GM18868 (cell line): Measurements from ENCODE around the gene RRAS2.
"Not testable (repeated sequence)": the region's sequence is repeated elsewhere in the genome, so short reads cannot be mapped to it uniquely, and the experiment has no call there.

Experiments
- ATAC-seq: cut with Tn5 transposase; IDR thresholded peaks from one replicate; pipeline ENCODE4 v1.9.1; 2021; ENCODE audit warnings: mild to moderate bottlenecking, moderate library complexity; ENCODE audit not compliant: unreplicated experiment

RRAS2 gene

GRCh38 chr11:14308897-14309387 is 50.0 kb downstream of the RRAS2 start:
- ATAC-seq = peak; percentile 37

GRCh38 chr11:14308114-14308896 is 50.7 kb downstream of the RRAS2 start:
- peak; percentile 52 for ATAC-seq

GRCh38 chr11:14306481-14306880 is 52.5 kb downstream of the RRAS2 start:
- ATAC-seq = no peak

GRCh38 chr11:14305649-14306048 is 53.3 kb downstream of the RRAS2 start:
- no peak for ATAC-seq

GRCh38 chr11:14304601-14305000 is 54.4 kb downstream of the RRAS2 start:
- ATAC-seq = no peak

- peak; percentile 91 for ATAC-seq
Observed at GRCh38 chr11:14300661-14301304, 58.2 kb downstream of the RRAS2 start.

- ATAC-seq = no peak
Observed at GRCh38 chr11:14299921-14300320, 59.1 kb downstream of the RRAS2 start.

GRCh38 chr11:14290422-14290821 is 68.6 kb downstream of the RRAS2 start:
- no peak for ATAC-seq

- ATAC-seq = no peak
Observed at GRCh38 chr11:14288189-14288935, 70.6 kb downstream of the RRAS2 start.

GRCh38 chr11:14278869-14279268 is 80.1 kb downstream of the RRAS2 start:
- not testable (repeated sequence) for ATAC-seq

GRCh38 chr11:14275076-14275475 is 83.9 kb downstream of the RRAS2 start:
- ATAC-seq = no peak

GRCh38 chr11:14273895-14274294 is 85.1 kb downstream of the RRAS2 start:
- ATAC-seq = no peak

GRCh38 chr11:14270690-14271542 is 88.1 kb downstream of the RRAS2 start:
- ATAC-seq = peak; percentile 61

GRCh38 chr11:14269692-14270573 is 89.0 kb downstream of the RRAS2 start:
- ATAC-seq = peak; percentile 56

GRCh38 chr11:14267861-14268635 is 90.9 kb downstream of the RRAS2 start:
- no peak for ATAC-seq

- no peak for ATAC-seq
Observed at GRCh38 chr11:14266622-14267021, 92.4 kb downstream of the RRAS2 start.

GRCh38 chr11:14264966-14265365 is 94.0 kb downstream of the RRAS2 start:
- ATAC-seq = no peak

GRCh38 chr11:14262271-14262846 is 96.6 kb downstream of the RRAS2 start:
- ATAC-seq = no peak
